ENCODE data around the gene WDR27. TPM values are rescaled to one million over a fixed set of nuclear protein-coding genes. Genes with fewer than 3 reads are reported as not detected.
"Not testable (repeated sequence)": the region's sequence is repeated elsewhere in the genome, so short reads cannot be mapped to it uniquely, and the experiment has no call there.

Gene WDR27
- polyA plus RNA-seq, 5 donors: 70.7 to 103 (median 79.6) TPM

- DNase-seq: no peak
These were observed 12.3 kb upstream of the WDR27 start for GRCh38 chr6:169714178-169714577.

GRCh38 chr6:169710009-169710408, 8.2 kb upstream of the WDR27 start:
- no peak for DNase-seq

- DNase-seq: no peak
These were observed 7.5 kb upstream of the WDR27 start for GRCh38 chr6:169709293-169709692.

- DNase-seq: no peak
These were observed 5.9 kb upstream of the WDR27 start for GRCh38 chr6:169707772-169708171.

- DNase-seq: no peak
These were observed 1.0 kb upstream of the WDR27 start for GRCh38 chr6:169702840-169703246.

GRCh38 chr6:169701311-169701953, 397 bp downstream of the WDR27 start:
- no peak for DNase-seq

GRCh38 chr6:169700296-169700695, 1.5 kb downstream of the WDR27 start:
- DNase-seq: no peak

GRCh38 chr6:169697115-169697514, 4.7 kb downstream of the WDR27 start:
- DNase-seq: not testable (repeated sequence)

- no peak for DNase-seq
These were observed 6.7 kb downstream of the WDR27 start for GRCh38 chr6:169695131-169695530.

- DNase-seq: no peak
These were observed 9.3 kb downstream of the WDR27 start for GRCh38 chr6:169692516-169692915.

GRCh38 chr6:169691260-169691659, 10.6 kb downstream of the WDR27 start:
- no peak for DNase-seq

GRCh38 chr6:169689287-169689686, 12.5 kb downstream of the WDR27 start:
- DNase-seq: no peak

GRCh38 chr6:169685860-169686259, 16.0 kb downstream of the WDR27 start:
- DNase-seq: no peak

GRCh38 chr6:169684056-169684455, 17.8 kb downstream of the WDR27 start:
- DNase-seq: no peak

GRCh38 chr6:169678342-169678741, 23.5 kb downstream of the WDR27 start:
- DNase-seq: no peak

GRCh38 chr6:169677096-169677495, 24.7 kb downstream of the WDR27 start:
- no peak for DNase-seq

- no peak for DNase-seq
These were observed 26.8 kb downstream of the WDR27 start for GRCh38 chr6:169675011-169675410.

- no peak for DNase-seq
These were observed 30.3 kb downstream of the WDR27 start for GRCh38 chr6:169671563-169671962.

- no peak for DNase-seq
These were observed 31.9 kb downstream of the WDR27 start for GRCh38 chr6:169669889-169670288.

GRCh38 chr6:169669147-169669546, 32.7 kb downstream of the WDR27 start:
- no peak for DNase-seq

GRCh38 chr6:169668203-169668847, 33.5 kb downstream of the WDR27 start:
- DNase-seq: no peak

GRCh38 chr6:169667716-169668115, 34.1 kb downstream of the WDR27 start:
- DNase-seq: no peak

GRCh38 chr6:169666441-169666840, 35.4 kb downstream of the WDR27 start:
- DNase-seq: no peak

GRCh38 chr6:169665289-169665688, 36.5 kb downstream of the WDR27 start:
- DNase-seq: no peak

Data from right lung (tissue), 5 donors.